Measurements from ENCODE around the gene MRPS5.

The MRPS5 gene

GRCh38 chr2:95158891-95159619 is 37.4 kb upstream of the MRPS5 start:
- DNase-seq (ENCODE audit: low read depth), result peak; percentile 37
- TF ChIP-seq CTCF (IDR thresholded peaks at IDR 0.05; ENCODE audit: insufficient read depth, low read depth, low read length, missing control alignments), result no peak
- H3K4me3 ChIP-seq (ENCODE audit: low read length), result peak overlapping the region; percentile 74

GRCh38 chr2:95158441-95158840 is 36.8 kb upstream of the MRPS5 start:
- H3K4me3 ChIP-seq (ENCODE audit: low read length), result peak overlapping the region; percentile 74
- no peak for TF ChIP-seq CTCF (IDR thresholded peaks at IDR 0.05; ENCODE audit: insufficient read depth, low read depth, low read length, missing control alignments)
- DNase-seq (ENCODE audit: low read depth), result no peak

- H3K4me3 ChIP-seq (ENCODE audit: low read length), result no peak overlapping the region
- DNase-seq (ENCODE audit: low read depth), result no peak
- TF ChIP-seq CTCF (IDR thresholded peaks at IDR 0.05; ENCODE audit: insufficient read depth, low read depth, low read length, missing control alignments), result no peak
These were observed 27.9 kb upstream of the MRPS5 start for GRCh38 chr2:95149397-95149984.

GRCh38 chr2:95143838-95144237 is 22.2 kb upstream of the MRPS5 start:
- DNase-seq (ENCODE audit: low read depth), result no peak
- H3K4me3 ChIP-seq (ENCODE audit: low read length), result no peak overlapping the region
- TF ChIP-seq CTCF (IDR thresholded peaks at IDR 0.05; ENCODE audit: insufficient read depth, low read depth, low read length, missing control alignments), result no peak

- no peak overlapping the region for H3K4me3 ChIP-seq (ENCODE audit: low read length)
- TF ChIP-seq CTCF (IDR thresholded peaks at IDR 0.05; ENCODE audit: insufficient read depth, low read depth, low read length, missing control alignments), result no peak
- no peak for DNase-seq (ENCODE audit: low read depth)
These were observed 17.1 kb upstream of the MRPS5 start for GRCh38 chr2:95138702-95139101.

- DNase-seq (ENCODE audit: low read depth), result no peak
These were observed 566 bp upstream of the MRPS5 start for GRCh38 chr2:95122197-95122551.

More at GRCh38 chr2:95122197-95122551, 566 bp upstream of the MRPS5 start:
- no peak for TF ChIP-seq CTCF (IDR thresholded peaks at IDR 0.05; ENCODE audit: insufficient read depth, low read depth, low read length, missing control alignments)
- peak overlapping the region; percentile 96 for H3K4me3 ChIP-seq (ENCODE audit: low read length)
